Stimulated activated CD4-positive, alpha-beta T cell treated with anti-CD3 and anti-CD28 coated beads, Interleukin-2, amount 100 ng/mL, for 24 hours (primary cell): Measurements from ENCODE around the gene GP1BA.

Experiments used
- DNase-seq, 2 donors: peaks; one replicate each; pipeline ENCODE4 v3.0.0-alpha.2; 2020

The GP1BA gene

GRCh38 chr17:4951486-4951885 lies 19.4 kb downstream of the GP1BA start:
- no peak for DNase-seq

GRCh38 chr17:4953451-4953961 lies 21.4 kb downstream of the GP1BA start:
- no peak for DNase-seq

GRCh38 chr17:4955091-4955490 lies 23.0 kb downstream of the GP1BA start:
- no peak for DNase-seq

- peak; percentile 60 to 64 for DNase-seq
These were observed 24.5 kb downstream of the GP1BA start for GRCh38 chr17:4956493-4957061.

- DNase-seq, result no peak
These were observed 26.0 kb downstream of the GP1BA start for GRCh38 chr17:4958102-4958501.

GRCh38 chr17:4959261-4959965 lies 27.3 kb downstream of the GP1BA start:
- DNase-seq, result no peak

GRCh38 chr17:4960279-4960922 lies 28.3 kb downstream of the GP1BA start:
- DNase-seq, result no peak

GRCh38 chr17:4965311-4965986 lies 33.4 kb downstream of the GP1BA start:
- DNase-seq, result no peak

GRCh38 chr17:4966844-4967538 lies 34.9 kb downstream of the GP1BA start:
- DNase-seq, result peak; percentile 91 to 94

- DNase-seq, result peak; percentile 93
These were observed 35.7 kb downstream of the GP1BA start, which contains the start of gene SPAG7 for GRCh38 chr17:4967539-4968485. SPAG7 (minus strand) TSS chr17:4967817; CDS start chr17:4967804, 13 bp downstream.

- peak; percentile 49 to 52 for DNase-seq
These were observed 36.5 kb downstream of the GP1BA start for GRCh38 chr17:4968486-4969046.

- DNase-seq, result peak; percentile 53 to 64
These were observed 37.0 kb downstream of the GP1BA start for GRCh38 chr17:4969047-4969550.

- peak in 1 of 2 donors; percentile 50 for DNase-seq
These were observed 37.6 kb downstream of the GP1BA start for GRCh38 chr17:4969551-4970173.

GRCh38 chr17:4970273-4970672 lies 38.2 kb downstream of the GP1BA start:
- no peak for DNase-seq

GRCh38 chr17:4971826-4972225 lies 39.7 kb downstream of the GP1BA start:
- DNase-seq, result no peak

GRCh38 chr17:4972322-4972721 lies 40.2 kb downstream of the GP1BA start:
- DNase-seq, result no peak

- no peak for DNase-seq
These were observed 40.7 kb downstream of the GP1BA start for GRCh38 chr17:4972752-4973151.

GRCh38 chr17:4973256-4974114 lies 41.4 kb downstream of the GP1BA start:
- no peak for DNase-seq

- DNase-seq, result no peak
These were observed 42.1 kb downstream of the GP1BA start for GRCh38 chr17:4974115-4974670.
